DOHH2 (cell line): ENCODE results near the gene KCNN3.

Experiments used
- CTCF ChIP-seq: fragments of 200-600 bp; sonication (generic); IDR thresholded peaks from one replicate; pipeline ENCODE4 v1.5.1; 2014; ENCODE audit warnings: antibody characterized with exemption, mild to moderate bottlenecking, low read depth, low read length; ENCODE audit not compliant: poor library complexity, severe bottlenecking
- EZH2phosphoT487 ChIP-seq: fragments of 200-600 bp; sonication (generic); IDR thresholded peaks from 2 replicates; pipeline ENCODE4 v1.6.1; 2017; ENCODE audit warnings: borderline replicate concordance, mild to moderate bottlenecking, antibody characterized with exemption, low read length, moderate library complexity, mixed read lengths

GRCh38 chr1:154777154-154777553 lies 92.9 kb downstream of the KCNN3 start:
- TF ChIP-seq CTCF, result no peak
- no peak for TF ChIP-seq EZH2phosphoT487
